Activated CD4-positive, alpha-beta T cell treated with anti-CD3 and anti-CD28 coated beads, Interleukin-2, amount 50 U/mL, for 24 hours (primary cell): ENCODE data around the gene SMURF2.
"Not testable (repeated sequence)": the region's sequence is repeated elsewhere in the genome, so short reads cannot be mapped to it uniquely, and the experiment has no call there.

Experiments
- DNase-seq, 2 donors: peaks; one replicate each; pipeline ENCODE4 v3.0.0-alpha.2; 2020; ENCODE audit warnings: low read depth in 1 of 2, low spot score in 1 of 2

The SMURF2 gene

GRCh38 chr17:64599187-64599676 lies 62.9 kb downstream of the SMURF2 start:
- DNase-seq = peak in 1 of 2 donors; percentile 33

- no peak for DNase-seq
Observed at GRCh38 chr17:64598672-64599071, 63.4 kb downstream of the SMURF2 start.

GRCh38 chr17:64596988-64597387 lies 65.1 kb downstream of the SMURF2 start:
- DNase-seq = no peak

- no peak for DNase-seq
Observed at GRCh38 chr17:64596439-64596838, 65.7 kb downstream of the SMURF2 start.

GRCh38 chr17:64591944-64592343 lies 70.2 kb downstream of the SMURF2 start:
- DNase-seq = no peak

GRCh38 chr17:64585146-64585545 lies 77.0 kb downstream of the SMURF2 start:
- DNase-seq = no peak

GRCh38 chr17:64583038-64583437 lies 79.1 kb downstream of the SMURF2 start:
- no peak for DNase-seq

- DNase-seq = no peak
Observed at GRCh38 chr17:64580384-64581315, 81.5 kb downstream of the SMURF2 start.

- DNase-seq = no peak
Observed at GRCh38 chr17:64579917-64580316, 82.2 kb downstream of the SMURF2 start.

GRCh38 chr17:64577025-64577424 lies 85.1 kb downstream of the SMURF2 start:
- not testable (repeated sequence) for DNase-seq

GRCh38 chr17:64575431-64575830 lies 86.7 kb downstream of the SMURF2 start:
- no peak for DNase-seq

GRCh38 chr17:64574646-64575045 lies 87.5 kb downstream of the SMURF2 start:
- no peak for DNase-seq

- peak in 1 of 2 donors; percentile 2 for DNase-seq
Observed at GRCh38 chr17:64573214-64573613, 88.9 kb downstream of the SMURF2 start.

GRCh38 chr17:64572682-64573154 lies 89.4 kb downstream of the SMURF2 start:
- DNase-seq = no peak

GRCh38 chr17:64571746-64572145 lies 90.4 kb downstream of the SMURF2 start:
- no peak for DNase-seq

- DNase-seq = no peak
Observed at GRCh38 chr17:64565563-64565962, 96.5 kb downstream of the SMURF2 start.

GRCh38 chr17:64564098-64564497 lies 98.0 kb downstream of the SMURF2 start:
- DNase-seq = no peak

GRCh38 chr17:64555281-64555680 lies 106.8 kb downstream of the SMURF2 start:
- DNase-seq = no peak

- DNase-seq = no peak
Observed at GRCh38 chr17:64554028-64554637, 108.0 kb downstream of the SMURF2 start.

- DNase-seq = no peak
Observed at GRCh38 chr17:64551461-64551860, 110.6 kb downstream of the SMURF2 start.

- DNase-seq = no peak
Observed at GRCh38 chr17:64547319-64547718, 114.8 kb downstream of the SMURF2 start.

- DNase-seq = no peak
Observed at GRCh38 chr17:64546716-64547115, 115.4 kb downstream of the SMURF2 start.
